GM18873 (cell line): Measurements from ENCODE around the gene SPTBN1.

ENCODE experiments used
- ATAC-seq: cut with Tn5 transposase; IDR thresholded peaks from one replicate; pipeline ENCODE4 v1.9.1; 2021; ENCODE audit warnings: mild to moderate bottlenecking, moderate library complexity, moderate number of reproducible peaks; ENCODE audit not compliant: unreplicated experiment, low FRiP score

Gene SPTBN1

GRCh38 chr2:54432251-54433015, 23.7 kb upstream of the SPTBN1 start:
- no peak for ATAC-seq

GRCh38 chr2:54434229-54434628, 21.9 kb upstream of the SPTBN1 start:
- no peak for ATAC-seq

- no peak for ATAC-seq
These were observed 21.4 kb upstream of the SPTBN1 start for GRCh38 chr2:54434711-54435110.

- no peak for ATAC-seq
These were observed 20.6 kb upstream of the SPTBN1 start for GRCh38 chr2:54435325-54436226.

- no peak for ATAC-seq
These were observed 18.5 kb upstream of the SPTBN1 start for GRCh38 chr2:54437588-54437987.

GRCh38 chr2:54438271-54438670, 17.9 kb upstream of the SPTBN1 start:
- no peak for ATAC-seq

- ATAC-seq: no peak
These were observed 16.5 kb upstream of the SPTBN1 start for GRCh38 chr2:54439582-54439981.

GRCh38 chr2:54440050-54440449, 16.1 kb upstream of the SPTBN1 start:
- ATAC-seq: no peak

- ATAC-seq: no peak
These were observed 11.6 kb upstream of the SPTBN1 start for GRCh38 chr2:54444503-54444902.

GRCh38 chr2:54446122-54446521, 10.0 kb upstream of the SPTBN1 start:
- no peak for ATAC-seq

GRCh38 chr2:54446625-54447024, 9.5 kb upstream of the SPTBN1 start:
- no peak for ATAC-seq

- ATAC-seq: no peak
These were observed 1.5 kb upstream of the SPTBN1 start for GRCh38 chr2:54454548-54455130.

GRCh38 chr2:54455131-54455562, 980 bp upstream of the SPTBN1 start:
- no peak for ATAC-seq

GRCh38 chr2:54456362-54456611, 160 bp downstream of the SPTBN1 start:
- no peak for ATAC-seq

- ATAC-seq: no peak
These were observed 640 bp downstream of the SPTBN1 start for GRCh38 chr2:54456612-54457322.

- ATAC-seq: no peak
These were observed 1.3 kb downstream of the SPTBN1 start for GRCh38 chr2:54457323-54458023.

GRCh38 chr2:54459037-54459441, 2.9 kb downstream of the SPTBN1 start:
- ATAC-seq: no peak

- no peak for ATAC-seq
These were observed 5.1 kb downstream of the SPTBN1 start for GRCh38 chr2:54461261-54461660.

- no peak for ATAC-seq
These were observed 8.2 kb downstream of the SPTBN1 start for GRCh38 chr2:54464341-54464740.

GRCh38 chr2:54465143-54465542, 9.0 kb downstream of the SPTBN1 start:
- ATAC-seq: no peak
